ENCODE results near the gene PLXND1.

Gene PLXND1

DNA sequence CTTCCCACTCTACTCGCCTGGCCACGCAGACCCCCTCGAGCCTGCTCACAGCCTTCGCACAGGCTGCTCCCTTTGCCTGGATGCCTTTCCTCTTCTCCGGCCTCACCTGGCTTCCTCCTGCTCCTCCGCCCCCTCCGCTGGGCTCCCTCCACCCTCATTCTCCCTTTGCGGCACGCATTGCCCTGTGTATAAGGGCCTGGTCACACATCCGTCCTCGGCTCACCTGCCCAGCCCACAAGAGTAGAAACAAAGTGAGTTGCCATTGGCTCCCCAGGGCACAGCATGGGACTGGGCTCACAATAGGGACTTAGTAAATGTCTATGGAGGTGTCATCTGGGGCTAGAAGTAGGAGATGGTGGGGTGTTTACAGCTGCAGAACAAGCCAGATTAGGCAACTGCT is 4.2 kb downstream of the PLXND1 start:
- DNase-seq (ENCODE audit: low read depth in 2 of 2), result no peak

GRCh38 chr3:129601713-129602112 is 4.8 kb downstream of the PLXND1 start:
- no peak for DNase-seq (ENCODE audit: low read depth in 2 of 2)

- no peak for DNase-seq (ENCODE audit: low read depth in 2 of 2)
These were observed 6.1 kb downstream of the PLXND1 start for GRCh38 chr3:129600348-129600747.

DNA sequence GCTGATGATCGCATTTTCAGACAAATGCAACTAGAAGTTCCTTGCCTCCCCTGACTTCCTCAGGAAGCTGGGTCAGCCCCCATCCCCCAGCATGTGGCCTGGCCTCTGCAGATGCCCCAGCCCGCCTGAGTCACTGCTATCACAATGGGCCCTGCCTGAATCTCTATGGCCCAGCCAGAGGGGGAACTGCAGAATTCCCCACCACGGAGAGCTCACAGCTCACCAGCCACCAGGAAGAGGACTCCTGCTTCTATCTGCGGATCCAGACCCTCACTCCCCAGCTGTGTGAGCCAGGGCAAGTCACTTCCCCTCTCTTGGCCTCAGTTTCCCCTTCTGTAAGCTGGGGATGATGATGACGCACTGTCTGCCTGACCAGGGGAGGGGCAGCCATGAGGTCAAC is 6.9 kb downstream of the PLXND1 start:
- no peak for DNase-seq (ENCODE audit: low read depth in 2 of 2)

- DNase-seq (ENCODE audit: low read depth in 2 of 2), result no peak
These were observed 7.4 kb downstream of the PLXND1 start for GRCh38 chr3:129599073-129599472.

DNA sequence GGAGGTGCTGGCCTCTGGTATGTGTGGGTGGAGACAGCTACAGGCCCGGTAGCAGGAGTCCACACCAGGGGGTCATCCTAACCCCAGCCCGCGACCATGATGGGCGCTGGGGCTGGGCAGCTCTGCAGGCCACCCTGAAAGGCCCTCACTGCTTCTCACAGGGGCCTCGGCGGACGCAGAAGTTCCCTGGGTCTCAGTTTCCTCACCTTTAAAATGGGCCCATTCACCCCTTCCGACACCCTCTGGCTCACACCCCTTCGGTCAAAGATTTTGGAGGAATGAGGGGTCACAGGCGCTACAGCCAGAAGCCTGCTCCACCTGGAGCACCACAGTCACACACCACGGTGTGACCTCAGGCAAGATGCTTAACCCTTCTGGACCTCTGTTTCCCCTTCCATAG is 8.0 kb downstream of the PLXND1 start:
- DNase-seq (ENCODE audit: low read depth in 2 of 2), result no peak

DNA sequence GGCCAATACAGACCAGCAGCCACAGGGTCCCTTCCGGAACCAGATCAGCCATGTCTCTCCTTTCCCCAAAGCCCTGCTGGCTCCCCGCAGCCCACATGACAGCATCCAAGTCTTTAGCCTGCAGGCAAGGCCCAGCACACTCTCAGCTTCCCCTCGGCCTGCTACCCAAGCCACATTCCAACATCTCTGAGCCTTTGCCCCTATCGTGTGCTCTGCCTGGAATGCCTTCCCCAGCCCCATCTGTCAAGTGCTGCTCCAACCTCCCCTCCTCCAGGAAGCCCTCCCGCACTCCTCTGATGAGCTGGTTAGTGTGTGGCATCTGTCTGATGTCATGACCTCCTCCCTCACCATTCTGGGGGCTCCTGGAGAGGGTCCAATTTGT is 8.5 kb downstream of the PLXND1 start:
- DNase-seq (ENCODE audit: low read depth in 2 of 2), result no peak

- DNase-seq (ENCODE audit: low read depth in 2 of 2), result no peak
These were observed 9.1 kb downstream of the PLXND1 start for GRCh38 chr3:129597087-129597999.

DNA sequence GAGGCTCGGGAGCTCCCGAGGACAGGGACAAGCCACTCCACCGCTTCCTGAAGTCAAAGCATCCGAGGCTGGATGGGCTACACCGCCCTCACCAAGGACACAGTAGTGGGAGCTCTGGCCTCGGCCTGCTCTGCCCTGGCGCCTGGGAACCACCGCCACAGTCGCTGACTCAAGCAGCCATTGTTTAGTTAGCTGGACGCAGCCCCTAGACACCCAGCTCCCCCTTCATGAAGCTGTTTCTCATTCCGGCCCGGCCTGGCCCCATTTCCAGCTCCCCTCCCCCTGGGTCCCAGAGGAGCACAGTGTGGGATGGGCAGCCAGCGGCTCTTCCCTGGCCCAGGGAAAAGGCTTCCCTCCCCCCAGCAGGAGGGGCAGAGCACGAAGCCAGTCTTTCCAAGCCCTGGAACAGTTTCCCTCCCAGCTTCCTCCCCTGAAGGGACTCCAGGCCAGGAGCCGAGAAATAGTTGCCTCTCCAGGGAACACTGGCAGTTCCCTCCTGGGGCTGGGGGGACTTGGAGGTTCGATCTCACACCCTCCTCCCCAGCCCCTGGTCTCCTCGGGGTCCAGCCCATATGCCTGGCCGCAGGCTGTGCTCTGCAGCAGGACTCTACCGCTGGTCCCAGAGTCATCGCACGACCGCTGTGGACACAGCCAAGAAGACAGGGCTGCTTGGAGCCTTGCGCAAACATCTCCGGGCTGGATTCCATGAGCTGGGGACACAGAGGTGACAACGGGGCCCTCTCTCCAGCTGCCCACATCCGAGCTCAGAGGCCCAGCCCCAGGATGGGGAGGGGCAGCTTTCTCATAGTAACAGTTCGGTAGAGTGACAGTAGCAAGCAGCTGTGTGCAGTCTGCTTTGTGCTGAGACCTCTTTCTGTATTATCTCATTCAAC is 10.0 kb downstream of the PLXND1 start:
- no peak for DNase-seq (ENCODE audit: low read depth in 2 of 2)

DNA sequence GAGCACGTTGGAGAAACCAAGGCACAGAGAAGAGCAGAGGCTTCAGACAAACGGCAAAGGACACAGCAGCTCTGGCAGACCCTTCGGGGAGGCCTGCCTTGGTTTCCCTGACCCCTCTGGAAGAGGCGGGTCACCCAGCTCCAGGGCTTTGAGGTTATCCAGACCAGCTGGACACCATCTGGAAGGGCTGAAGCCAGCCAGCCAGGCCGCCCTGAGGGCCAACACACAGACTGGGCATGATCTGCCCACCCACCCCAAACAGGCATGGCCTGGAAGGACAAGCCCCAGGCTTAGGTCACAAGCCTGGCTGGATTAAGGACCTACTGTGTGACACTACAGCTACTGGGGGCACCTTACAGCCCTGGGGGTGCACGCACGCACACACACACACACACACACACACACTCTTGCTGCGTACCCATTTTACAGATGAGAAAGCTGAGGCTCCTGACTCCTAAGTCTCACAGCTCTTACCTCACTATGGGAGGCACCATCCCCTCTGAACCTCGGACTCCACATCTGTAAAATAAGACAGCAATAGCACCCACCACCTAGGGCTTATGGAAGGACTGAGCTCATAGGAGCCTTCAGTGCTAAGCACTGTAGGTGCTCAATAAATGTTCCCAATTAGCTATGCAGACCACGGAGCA is 10.8 kb downstream of the PLXND1 start:
- no peak for DNase-seq (ENCODE audit: low read depth in 2 of 2)

DNA sequence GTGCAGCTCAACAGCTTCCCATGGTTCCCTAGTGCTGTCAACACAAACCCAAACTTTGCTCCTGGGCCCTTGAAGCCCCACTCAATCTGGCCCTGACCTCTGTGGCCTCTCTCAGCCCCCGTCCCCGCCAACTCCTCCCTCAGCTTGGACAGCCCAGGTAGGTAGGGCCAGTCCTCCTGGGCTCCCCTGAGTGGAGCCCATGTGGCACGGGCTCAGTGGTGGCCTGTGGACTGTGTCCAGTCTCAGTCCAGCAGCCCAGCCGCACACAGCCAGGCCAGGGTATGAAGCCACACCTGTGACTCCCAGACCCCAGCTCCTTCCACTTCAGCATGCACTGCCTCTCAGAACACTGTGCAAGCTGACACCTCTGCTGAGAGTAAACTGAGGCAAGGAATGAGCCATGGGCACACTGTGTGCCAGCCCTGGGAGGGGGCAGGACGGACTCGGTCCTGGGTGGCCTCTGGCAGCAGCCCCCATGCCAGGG is 11.5 kb downstream of the PLXND1 start:
- DNase-seq (ENCODE audit: low read depth in 2 of 2), result no peak

DNA sequence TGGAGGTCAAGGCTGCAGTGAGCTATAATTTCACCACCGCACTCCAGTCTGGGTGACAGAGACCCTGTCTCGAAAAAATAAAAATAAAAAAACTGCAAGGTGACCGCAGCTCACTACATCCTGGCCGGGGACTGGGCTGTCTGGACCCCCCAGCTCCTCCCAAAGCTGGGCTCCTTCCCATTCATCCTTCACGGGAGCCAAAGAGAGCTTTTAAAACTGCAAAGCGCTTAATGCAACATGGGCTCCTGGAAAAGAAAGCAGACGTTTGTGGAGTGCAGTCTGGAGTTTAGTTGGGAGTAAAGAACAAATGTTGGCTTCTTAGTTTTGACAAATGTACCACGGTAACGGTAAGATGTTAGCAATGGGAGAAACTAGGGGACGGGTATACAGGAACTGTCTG is 12.1 kb downstream of the PLXND1 start:
- no peak for DNase-seq (ENCODE audit: low read depth in 2 of 2)

DNA sequence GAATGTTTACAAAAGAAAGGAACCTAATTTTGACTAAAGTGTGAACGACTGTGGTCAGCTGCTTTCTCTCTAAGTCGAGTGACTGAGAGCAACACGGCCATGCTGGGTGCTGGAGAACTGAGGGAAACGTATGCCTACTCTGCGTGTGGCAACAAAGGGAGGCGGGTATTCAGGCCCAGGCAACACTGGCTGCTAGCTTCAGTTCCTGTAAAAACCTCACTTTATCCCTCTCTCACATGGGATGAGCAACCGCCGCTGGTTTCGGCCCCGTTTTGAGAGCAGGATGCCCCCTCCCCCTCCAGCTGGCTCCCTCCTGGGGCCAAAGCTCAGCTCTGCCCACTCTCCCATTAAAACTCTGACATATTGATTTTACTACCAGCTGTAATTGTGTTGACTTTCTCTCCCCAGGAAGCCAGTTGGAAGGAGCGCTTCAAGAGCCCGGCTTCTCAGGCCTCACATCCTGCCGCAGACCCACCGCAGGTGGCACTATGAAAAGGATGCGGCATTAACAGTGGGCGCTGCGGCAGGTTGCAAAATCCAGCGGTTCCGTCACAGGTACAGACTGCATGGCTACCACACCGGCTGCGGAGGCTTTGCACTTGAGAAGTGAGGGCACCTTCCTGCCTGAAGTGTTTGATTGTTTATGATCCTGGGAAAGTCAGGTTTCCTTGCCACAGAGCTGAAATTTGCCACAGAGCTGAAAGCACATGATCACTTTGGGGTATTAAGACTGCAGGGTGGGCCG is 12.7 kb downstream of the PLXND1 start:
- peak in 1 of 2 donors; percentile 28 for DNase-seq (ENCODE audit: low read depth in 2 of 2)

GRCh38 chr3:129593230-129593594 is 13.3 kb downstream of the PLXND1 start:
- DNase-seq (ENCODE audit: low read depth in 2 of 2), result no peak

DNA sequence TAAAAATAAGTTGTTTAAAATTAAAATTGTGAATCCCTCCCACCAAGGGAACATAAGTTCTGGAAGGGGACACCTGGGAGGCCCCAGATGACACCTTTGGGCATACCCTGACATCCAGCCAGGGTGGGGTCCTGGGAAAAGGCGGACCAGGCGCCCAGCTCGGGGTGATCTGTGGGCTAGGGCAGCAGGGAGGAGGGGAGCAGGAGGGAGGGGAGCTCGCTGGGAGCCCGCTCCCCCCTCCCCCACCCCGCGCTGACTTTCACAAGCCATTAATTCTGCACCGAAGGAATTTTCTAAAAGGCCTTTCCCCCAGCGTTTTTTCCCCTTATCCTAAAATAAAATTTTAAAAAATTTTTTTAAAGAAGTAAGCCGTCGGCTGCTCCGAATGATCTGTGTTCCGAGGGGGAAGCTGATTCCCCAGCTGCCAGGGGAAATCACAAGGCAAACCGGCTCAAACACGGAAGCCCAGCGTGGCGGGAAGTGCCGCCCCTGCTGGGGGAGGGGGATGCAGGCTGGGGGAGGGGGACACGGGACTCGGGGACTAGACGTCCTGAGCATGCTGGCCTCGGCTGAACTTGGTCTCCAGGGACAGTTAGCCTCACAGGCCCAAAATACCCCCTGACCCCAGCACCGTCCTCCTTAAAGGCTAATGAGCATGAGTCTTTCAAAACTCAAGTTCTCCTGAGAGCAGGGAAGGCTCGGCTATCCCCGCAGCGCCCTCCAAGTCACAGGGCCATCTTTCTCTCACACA is 13.9 kb downstream of the PLXND1 start:
- no peak for DNase-seq (ENCODE audit: low read depth in 2 of 2)

DNA sequence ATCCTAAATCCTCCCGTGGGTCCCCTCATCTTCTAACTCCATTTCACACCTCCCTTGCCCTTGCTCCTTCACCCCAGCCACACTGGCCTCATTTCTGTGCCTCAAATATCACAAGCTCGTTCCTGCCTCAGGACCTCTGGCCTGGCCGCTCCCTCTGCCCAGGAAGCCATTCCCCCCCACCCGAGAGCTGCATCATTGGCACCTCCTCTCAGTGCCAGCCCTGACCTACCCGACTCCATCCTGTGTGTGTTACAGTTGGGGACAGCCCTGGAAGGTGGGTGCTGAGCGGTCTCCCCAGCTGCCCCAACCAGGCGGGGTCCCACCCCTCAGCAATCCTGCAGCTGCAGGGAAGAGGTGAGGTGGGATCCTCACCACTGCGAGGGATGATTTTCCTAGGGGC is 14.5 kb downstream of the PLXND1 start:
- DNase-seq (ENCODE audit: low read depth in 2 of 2), result no peak

GRCh38 chr3:129590215-129590614 is 16.3 kb downstream of the PLXND1 start:
- DNase-seq (ENCODE audit: low read depth in 2 of 2), result no peak

DNA sequence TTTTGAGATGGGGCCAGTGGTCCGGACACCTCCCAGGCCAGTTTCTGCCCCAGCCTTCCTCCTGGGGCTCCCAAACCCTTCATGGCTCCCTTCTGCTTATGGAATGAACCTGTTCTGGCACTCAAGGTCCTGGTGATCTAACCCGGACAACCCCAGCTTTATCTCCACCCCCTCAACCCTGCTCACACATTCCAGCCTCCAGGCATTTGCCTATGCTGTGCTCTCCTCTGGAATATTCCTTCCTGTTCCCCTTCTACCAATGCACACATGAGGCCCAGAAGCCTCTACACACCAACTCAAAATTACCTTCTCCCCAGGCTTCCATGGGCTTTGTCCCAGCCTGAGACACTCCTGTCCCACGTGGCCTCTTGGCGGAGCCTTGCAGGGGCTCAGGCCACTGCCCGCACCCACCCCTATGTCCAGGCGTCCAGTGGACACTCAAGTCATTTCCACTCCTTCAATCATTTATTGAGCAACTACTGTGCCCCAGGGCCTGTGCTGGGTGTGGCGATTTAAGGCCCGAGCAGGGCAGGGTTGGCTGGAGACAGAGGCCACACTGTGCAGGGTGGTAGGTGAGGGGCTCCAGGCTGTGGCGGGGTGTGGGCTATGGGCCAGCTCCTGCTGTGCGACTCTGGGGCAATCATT is 18.8 kb downstream of the PLXND1 start:
- no peak for DNase-seq (ENCODE audit: low read depth in 2 of 2)

- no peak for DNase-seq (ENCODE audit: low read depth in 2 of 2)
These were observed 19.6 kb downstream of the PLXND1 start for GRCh38 chr3:129586746-129587430.

All from stimulated activated CD8-positive, alpha-beta memory T cell treated with anti-CD3 and anti-CD28 coated beads, Interleukin-7, amount 100 ng/mL, for 1 hour (primary cell).